ENCODE results near the gene TMEM214. TPM values are rescaled to one million over a fixed set of nuclear protein-coding genes. Genes with fewer than 3 reads are reported as not detected.

TMEM214 gene
- polyA plus RNA-seq, 1 experiment: 235 TPM

- Histone ChIP-seq H3K4me3 (ENCODE audit: low read depth, low read length) (no peak overlapping the region), H3K27me3 (ENCODE audit: control insufficient read depth, insufficient read depth, low read length) (no peaks in the 10 kb centered on the region), H3K36me3 (ENCODE audit: control insufficient read depth, insufficient read depth, low read length) (peaks cover 2% of the 10 kb centered on the region; the same call in 1 of the 2 replicates)
- ChIA-PET CTCF (interaction anchor here (0.7 to 3.3 kb wide), 8 partner anchors 8 to 215 kb away, joined by 3 to 15 read pairs (median 5); partner anchors contain the start of gene AGBL5), POLR2A (no interaction called here)
- no peak for DNase-seq (ENCODE audit: low read depth)
- no peak for TF ChIP-seq CTCF (IDR thresholded peaks at IDR 0.05; ENCODE audit: insufficient read depth, low read depth, low read length)
Measured at GRCh38 chr2:27088634-27089033, 55.9 kb downstream of the TMEM214 start.

GRCh38 chr2:27089111-27089954, 56.6 kb downstream of the TMEM214 start:
- TF ChIP-seq CTCF (IDR thresholded peaks at IDR 0.05; ENCODE audit: insufficient read depth, low read depth, low read length): no peak
- Histone ChIP-seq H3K36me3 (ENCODE audit: control insufficient read depth, insufficient read depth, low read length) (no peaks in the 10 kb centered on the region), H3K27me3 (ENCODE audit: control insufficient read depth, insufficient read depth, low read length) (no peaks in the 10 kb centered on the region), H3K4me3 (ENCODE audit: low read depth, low read length) (no peak overlapping the region)
- ChIA-PET CTCF (interaction anchor here (1.2 to 3.3 kb wide), 5 partner anchors 10 to 214 kb away, joined by 3 to 12 read pairs (median 7); no protein-coding TSS in a partner anchor), POLR2A (no interaction called here)
- no peak for DNase-seq (ENCODE audit: low read depth)

Other genes with a start within 250 kb of the TMEM214 start
- gene CENPA, start 246.9 kb upstream of the TMEM214 start, polyA plus RNA-seq (2011; rRNA removed): 14.7 and 18.9 TPM in 2 replicates
- gene DPYSL5, start 184.8 kb upstream of the TMEM214 start, polyA plus RNA-seq (2011; rRNA removed): not detected in 2 replicates
- 12.0 and 15.3 TPM in 2 replicates for gene MAPRE3, start 62.3 kb upstream of the TMEM214 start, polyA plus RNA-seq (2011; rRNA removed)
- 25.9 and 32.7 TPM in 2 replicates for gene AGBL5, start 18.7 kb downstream of the TMEM214 start, polyA plus RNA-seq (2011; rRNA removed)
- gene OST4, start 38.7 kb downstream of the TMEM214 start, polyA plus RNA-seq (2011; rRNA removed): 755 and 887 TPM in 2 replicates
- gene EMILIN1, start 45.6 kb downstream of the TMEM214 start, polyA plus RNA-seq (2011; rRNA removed): 43.4 and 81.3 TPM in 2 replicates
- 0.33 and 0.43 TPM in 2 replicates for gene KHK, start 53.8 kb downstream of the TMEM214 start, polyA plus RNA-seq (2011; rRNA removed)
- 4.8 and 6.9 TPM in 2 replicates for gene CGREF1, start 86.2 kb downstream of the TMEM214 start, polyA plus RNA-seq (2011; rRNA removed)
- 0.07 TPM in 1 of 2 replicates, not detected in the other for gene ABHD1, start 90.8 kb downstream of the TMEM214 start, polyA plus RNA-seq (2011; rRNA removed)
- 54.9 and 84.0 TPM in 2 replicates for gene PREB, start 101.7 kb downstream of the TMEM214 start, polyA plus RNA-seq (2011; rRNA removed)
- gene PRR30, start 106.4 kb downstream of the TMEM214 start, polyA plus RNA-seq (2011; rRNA removed): not detected in 2 replicates
- not detected in 2 replicates for gene TCF23, start 116.0 kb downstream of the TMEM214 start, polyA plus RNA-seq (2011; rRNA removed)
- 217 and 268 TPM in 2 replicates for gene ATRAID, start 179.1 kb downstream of the TMEM214 start, polyA plus RNA-seq (2011; rRNA removed)
- gene SLC5A6, start 179.3 kb downstream of the TMEM214 start, polyA plus RNA-seq (2011; rRNA removed): 22.3 and 33.7 TPM in 2 replicates
- 12.4 and 26.6 TPM in 2 replicates for gene CAD, start 184.4 kb downstream of the TMEM214 start, polyA plus RNA-seq (2011; rRNA removed)
- 0.06 and 0.10 TPM in 2 replicates for gene SLC30A3, start 230.1 kb downstream of the TMEM214 start, polyA plus RNA-seq (2011; rRNA removed)
- gene DNAJC5G, start 242.5 kb downstream of the TMEM214 start, polyA plus RNA-seq (2011; rRNA removed): not detected in 2 replicates
- 0.05 TPM in 1 of 2 replicates, not detected in the other for gene TRIM54, start 249.5 kb downstream of the TMEM214 start, polyA plus RNA-seq (2011; rRNA removed)

Data from BJ (cell line).